Pulmonary artery endothelial cell (primary cell): ENCODE measurements around the gene CHKA. TPM values are rescaled to one million over a fixed set of nuclear protein-coding genes. Genes with fewer than 3 reads are reported as not detected.

ENCODE experiments used
- DNase-seq: peaks from one replicate; pipeline ENCODE4 v3.0.0-alpha.2; 2011; ENCODE audit warnings: low read depth, low spot score
- total RNA-seq: library from RNA; depleted of rRNA; stranded (reverse); fragments of >200 nt; gene quantifications from 2 replicates; pipeline ENCODE4 v1.2.3, GENCODE V29; 2014

The CHKA gene
- total RNA-seq, 1 donor from 2014 or later, result 9.8 TPM

DNA sequence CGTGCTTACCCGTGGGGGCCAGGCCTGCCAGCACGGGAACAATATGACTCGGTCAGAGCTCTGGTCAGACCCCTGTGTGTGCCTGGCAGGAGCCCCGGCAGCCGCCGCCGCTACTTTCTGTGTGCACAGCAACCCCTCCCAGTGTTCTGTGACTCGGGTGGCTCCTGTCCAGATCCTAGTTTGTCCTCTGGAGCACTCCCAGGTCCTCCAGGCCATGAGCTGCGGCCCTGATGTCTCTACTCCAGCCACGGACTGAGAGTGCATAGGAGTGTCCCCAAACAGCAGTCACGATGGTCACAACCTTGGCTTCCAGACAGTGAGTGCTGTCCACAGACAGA is 87.5 kb downstream of the CHKA start:
- DNase-seq, result no peak

DNA sequence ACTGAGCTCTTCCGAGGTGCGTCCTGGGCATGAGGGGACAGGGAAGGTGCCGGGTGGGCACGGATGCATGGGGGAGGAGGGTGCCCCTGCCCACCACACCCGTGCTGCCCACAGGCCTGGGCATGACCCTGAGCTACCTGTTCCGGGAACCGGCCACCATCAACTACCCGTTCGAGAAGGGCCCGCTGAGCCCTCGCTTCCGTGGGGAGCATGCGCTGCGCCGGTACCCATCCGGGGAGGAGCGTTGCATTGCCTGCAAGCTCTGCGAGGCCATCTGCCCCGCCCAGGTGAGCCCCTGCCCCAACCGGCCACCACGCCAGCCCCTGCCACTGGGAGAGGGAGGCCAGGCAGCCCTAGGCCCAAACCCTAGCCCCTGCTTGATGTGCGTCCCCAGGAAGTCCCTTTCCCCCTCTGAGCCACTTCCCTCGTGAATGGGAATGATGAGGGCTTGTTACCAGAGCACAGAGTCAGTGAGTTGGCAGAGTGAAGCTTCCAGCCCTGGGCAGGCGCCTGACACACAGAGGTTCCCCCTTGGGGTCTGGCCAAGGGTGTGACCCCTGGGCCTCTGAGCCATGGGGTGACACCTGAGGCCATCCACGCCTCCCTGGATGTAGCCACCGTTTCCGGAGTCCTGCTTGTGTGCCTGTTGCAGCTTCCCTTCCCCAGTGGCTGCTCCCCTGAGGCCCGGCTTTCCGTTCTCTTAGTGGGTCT is 88.0 kb downstream of the CHKA start:
- no peak for DNase-seq

DNA sequence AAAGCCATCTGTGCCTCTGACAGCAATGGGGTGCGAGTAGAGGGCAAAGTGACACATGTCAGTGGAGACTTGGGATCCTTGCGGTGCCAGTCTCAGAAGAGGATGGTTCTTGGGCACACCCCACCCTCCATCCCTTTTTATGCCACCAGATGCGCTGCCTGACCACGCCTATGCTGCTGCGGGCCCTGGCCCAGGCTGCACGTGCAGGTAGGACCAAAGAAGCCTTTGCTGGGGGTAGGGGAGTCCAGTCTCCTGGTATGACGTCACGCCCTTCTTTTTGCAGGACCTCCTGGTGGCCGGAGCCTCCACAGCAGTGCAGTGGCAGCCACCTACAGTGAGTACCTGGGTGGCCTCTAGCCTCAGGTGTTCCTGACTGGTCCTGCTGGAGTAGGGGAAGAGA is 89.2 kb downstream of the CHKA start:
- DNase-seq, result no peak

DNA sequence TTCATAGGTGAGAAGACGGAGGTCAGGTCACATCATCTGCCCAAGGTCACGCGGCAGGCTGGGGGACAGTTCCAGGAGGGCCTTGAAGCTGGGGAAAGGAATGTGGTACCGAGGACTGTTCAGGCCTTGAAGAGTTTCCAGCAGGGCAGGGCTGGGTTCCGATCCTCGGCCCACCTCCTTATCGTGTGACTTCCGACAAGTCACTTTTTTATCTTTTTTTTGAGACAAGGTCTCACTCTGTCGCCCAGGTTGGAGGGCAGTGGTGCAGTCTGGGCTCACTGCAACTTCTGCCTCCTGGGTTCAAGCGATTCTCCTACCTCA is 90.1 kb downstream of the CHKA start:
- DNase-seq, result no peak

DNA sequence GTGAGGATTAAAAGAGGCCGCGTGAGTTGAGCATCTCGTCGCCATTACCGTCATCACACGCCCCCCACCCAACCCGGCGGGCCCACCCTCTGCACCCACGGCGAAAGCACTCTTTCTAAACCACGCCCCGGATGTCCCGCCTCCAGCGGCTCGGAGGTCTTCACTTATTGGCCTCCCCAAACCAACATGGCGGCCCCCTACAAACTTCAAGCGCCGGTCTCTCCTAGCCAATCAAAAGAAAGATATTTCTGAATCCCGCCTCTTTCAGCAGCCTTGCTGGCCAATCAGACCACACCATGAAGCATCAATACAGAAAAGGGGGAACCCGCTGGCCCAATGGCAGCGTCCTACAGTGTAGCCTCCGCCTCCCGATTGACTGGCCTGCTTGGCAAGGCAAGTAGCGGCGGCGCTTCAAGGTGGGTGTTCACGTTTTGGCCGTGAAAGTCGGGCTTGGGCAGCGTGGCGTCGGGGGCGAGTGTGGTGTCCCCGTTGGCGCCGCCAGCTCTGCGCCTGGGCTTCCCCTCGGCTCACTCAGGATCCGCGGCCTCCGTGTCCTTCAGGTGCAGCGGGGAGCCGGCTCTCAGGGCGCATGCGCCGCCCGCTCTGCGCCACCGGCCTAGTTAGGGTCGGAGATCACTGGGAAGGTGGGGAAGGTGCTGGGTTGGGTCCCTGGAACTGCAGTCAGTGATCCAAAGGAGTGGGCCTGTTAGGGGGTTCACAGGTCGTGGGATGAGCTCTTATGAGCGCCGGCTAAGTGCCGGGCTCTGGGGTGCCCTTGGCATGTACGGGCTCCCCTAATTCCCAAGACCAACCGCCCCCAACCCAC is 90.7 kb downstream of the CHKA start, which contains the start of gene NDUFS8:
Gene NDUFS8, plus strand, starts transcription at position 364 of the 826 bp plus-strand sequence. CDS start 1,471 bp downstream, outside the sequence.
- peak; percentile 96 for DNase-seq

DNA sequence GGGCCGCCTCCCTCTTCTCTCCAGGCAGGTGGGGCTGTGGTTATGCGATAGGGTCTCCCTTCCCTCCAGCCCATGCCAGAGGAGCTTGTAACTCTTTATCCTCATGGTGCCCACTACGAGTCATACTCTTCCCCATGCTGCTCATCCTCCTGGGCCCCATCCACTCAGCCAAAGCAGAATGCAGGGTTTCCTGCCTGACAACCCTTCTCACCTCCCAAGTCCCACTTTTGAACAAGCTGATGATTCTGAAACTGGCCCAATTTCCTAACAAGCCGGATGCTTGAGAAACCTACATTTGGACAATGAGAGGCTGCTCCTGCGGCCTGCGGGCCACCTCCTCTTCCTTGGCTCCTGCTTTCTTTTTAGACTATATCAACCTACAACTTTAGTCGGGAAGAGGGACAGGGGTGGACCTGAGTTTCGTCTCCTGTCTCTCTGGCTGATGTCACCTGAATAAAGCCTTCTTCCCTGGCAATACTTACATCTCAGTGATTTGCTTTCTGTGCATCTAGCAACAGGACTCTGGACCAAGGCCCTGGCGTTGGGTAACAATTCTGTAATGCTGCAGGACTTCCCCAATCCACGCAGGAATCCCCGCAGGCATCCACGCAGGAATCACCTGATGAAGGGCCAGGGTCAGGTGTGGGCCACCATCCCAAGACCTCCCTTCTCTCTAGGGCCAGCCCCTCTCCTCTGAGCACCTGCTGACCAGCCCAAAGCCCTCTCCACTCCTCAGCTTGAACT is 92.2 kb downstream of the CHKA start:
- DNase-seq, result no peak

DNA sequence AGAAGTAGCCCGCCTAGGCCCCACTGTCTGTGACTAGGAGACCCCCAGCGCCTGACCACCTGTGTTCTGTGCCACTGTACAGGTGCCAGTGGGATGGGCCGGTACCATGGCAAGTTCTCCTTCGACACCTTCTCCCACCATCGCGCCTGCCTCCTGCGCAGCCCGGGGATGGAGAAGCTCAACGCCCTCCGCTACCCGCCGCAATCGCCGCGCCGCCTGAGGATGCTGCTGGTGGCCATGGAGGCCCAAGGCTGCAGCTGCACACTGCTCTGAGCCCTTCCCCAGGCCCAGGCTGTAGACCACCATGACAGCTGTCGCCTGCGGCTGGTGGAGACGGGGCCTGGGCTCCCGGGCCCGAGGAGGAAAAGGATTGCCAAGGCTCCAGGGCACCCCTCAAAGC is 93.5 kb downstream of the CHKA start:
- DNase-seq, result no peak

DNA sequence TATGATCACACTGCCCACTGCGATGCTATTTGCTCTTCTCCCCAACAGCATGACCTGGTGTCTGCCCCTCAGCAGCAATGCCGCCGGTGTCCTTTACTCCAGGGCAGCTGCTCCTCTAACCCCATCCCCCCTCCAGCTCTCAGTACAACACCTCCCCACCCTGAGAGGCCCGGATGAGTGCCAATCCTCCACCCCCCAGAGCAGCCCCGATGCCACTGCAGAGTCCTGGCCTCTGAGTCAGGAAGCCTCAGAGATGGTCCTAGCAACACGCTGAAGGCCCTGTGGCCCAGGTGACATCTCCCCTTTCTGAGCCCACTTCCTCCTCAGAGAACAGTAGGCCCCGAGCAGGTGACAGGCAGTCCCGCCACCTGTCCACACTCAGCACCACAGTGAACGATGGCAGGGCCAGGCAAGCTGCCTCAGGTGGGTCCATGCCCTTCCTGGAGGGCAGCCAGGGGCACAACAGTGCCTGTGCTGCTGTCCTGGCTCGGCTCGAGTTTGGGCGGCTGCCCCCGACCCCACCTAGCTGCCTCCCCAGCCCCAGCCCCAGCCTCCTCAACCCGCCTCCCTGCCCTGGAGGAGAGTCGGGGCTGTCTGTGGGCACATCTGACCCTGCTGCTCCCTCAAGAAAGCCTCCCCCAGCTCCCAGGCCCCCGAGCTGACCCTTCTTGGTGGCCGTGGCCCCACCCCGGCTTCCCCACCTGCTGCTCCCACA is 94.6 kb downstream of the CHKA start:
- no peak for DNase-seq

DNA sequence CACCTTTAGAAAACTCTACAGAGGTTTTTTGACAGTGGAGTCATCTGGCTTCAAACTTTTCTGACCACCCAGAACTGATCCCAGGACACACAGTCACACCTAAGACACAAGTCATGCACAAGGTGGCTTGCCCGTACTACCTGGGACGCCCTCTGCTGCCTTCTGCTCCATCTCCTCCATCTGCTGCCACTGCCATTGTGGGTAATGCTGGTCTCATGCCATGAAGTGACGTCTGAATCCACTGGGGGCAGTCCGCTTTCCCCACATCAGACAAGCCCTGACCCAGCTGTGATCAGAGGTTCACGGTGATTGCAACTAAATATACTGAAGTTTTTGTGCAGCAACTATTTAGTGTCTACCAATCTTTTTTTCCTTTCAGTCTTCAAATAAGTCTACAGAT is 96.1 kb downstream of the CHKA start:
- DNase-seq, result no peak

DNA sequence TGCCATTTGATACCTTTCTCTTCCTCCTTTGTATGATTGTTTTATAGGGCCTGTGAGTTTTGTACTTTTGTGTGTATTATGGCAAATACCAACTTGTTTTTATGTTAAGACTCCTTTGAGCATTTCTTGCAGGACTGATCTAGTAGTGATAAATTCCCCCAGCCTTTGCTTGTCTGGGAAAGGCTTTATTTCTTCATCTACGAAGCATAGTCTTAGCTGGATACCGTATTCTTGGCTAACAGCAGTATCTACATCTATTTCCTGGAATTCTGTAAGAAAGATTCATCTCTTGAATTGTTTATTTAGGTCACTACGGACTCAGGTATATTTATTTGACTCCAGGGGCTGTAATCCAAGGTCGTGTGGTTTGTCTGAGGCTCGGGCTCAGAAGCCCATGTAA is 96.7 kb downstream of the CHKA start:
- no peak for DNase-seq

DNA sequence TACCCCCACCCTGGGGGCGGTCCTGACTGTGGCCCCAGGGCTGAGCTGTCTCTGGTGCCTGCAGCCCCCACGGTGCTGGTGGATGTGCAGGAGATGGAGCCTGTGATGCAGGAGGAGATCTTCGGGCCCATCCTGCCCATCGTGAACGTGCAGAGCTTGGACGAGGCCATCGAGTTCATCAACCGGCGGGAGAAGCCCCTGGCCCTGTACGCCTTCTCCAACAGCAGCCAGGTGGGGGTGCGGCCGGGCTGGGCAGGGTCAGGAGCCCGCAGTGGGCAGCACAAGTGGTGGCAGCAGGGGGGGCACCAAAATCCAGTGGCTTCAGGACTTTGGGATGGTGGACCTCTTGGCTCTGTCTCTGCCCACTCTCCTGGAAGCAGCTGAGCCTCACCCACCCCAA is 98.7 kb downstream of the CHKA start:
- DNase-seq, result no peak

DNA sequence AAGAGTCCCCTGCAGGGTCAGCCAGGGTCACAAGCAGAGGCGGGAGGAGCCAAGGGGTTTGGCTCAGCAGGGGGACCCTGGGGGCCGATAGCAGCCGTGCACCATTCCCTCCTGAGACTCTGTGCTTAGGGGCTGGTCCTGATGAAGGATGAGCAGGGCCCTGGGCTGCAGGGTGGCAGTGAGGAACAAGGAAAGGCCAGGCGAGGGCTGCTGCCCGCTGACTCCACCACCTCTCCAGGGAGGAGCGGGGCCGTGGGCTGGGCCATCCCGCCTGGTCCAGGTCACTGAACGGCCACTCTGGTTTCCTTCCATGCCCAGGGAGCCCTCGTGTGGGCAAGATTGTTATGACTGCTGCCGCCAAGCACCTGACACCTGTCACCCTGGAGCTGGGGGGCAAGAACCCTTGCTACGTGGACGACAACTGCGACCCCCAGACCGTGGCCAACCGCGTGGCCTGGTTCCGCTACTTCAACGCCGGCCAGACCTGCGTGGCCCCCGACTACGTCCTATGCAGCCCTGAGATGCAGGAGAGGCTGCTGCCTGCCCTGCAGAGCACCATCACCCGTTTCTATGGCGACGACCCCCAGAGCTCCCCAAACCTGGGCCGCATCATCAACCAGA is 99.9 kb downstream of the CHKA start:
- no peak for DNase-seq

DNA sequence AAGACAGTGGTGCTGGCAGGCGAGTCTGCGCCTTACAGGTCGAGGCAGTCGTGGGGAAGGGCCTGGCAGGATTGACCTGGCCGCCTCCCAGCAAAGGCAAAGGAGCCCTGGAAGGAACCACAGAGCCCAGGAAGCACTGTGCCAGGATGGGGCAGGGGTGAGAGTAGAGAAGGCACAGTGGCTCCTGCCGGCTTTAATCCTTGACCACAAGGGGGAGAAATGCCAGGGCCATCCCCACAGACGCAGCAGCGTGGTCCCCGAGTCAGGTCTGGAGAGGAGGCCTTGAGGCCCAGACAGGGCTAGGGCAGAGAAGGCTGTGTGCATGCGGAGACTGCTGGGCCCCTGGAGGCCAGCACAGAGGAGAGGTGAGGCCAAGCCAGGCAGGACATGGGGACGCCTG is 100.6 kb downstream of the CHKA start:
- no peak for DNase-seq

DNA sequence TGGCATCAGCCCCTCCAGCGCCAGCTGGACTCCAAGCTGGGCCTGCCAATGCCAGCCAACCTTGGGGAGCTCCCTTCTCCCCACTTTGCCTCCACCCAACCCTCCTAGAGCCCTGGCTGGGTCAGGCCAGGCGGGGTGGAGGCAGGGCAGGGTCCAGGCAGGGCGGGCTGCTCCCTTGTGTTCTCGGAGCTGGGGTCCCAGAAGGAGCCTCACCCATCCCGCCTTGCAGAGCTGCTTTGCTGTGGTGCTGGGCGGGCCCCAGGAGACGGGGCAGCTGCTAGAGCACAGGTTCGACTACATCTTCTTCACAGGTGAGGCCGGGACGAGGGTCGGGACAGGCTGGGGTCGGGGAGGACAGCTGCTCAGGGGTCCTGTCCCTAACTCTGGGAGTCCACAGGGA is 101.7 kb downstream of the CHKA start:
- no peak for DNase-seq

DNA sequence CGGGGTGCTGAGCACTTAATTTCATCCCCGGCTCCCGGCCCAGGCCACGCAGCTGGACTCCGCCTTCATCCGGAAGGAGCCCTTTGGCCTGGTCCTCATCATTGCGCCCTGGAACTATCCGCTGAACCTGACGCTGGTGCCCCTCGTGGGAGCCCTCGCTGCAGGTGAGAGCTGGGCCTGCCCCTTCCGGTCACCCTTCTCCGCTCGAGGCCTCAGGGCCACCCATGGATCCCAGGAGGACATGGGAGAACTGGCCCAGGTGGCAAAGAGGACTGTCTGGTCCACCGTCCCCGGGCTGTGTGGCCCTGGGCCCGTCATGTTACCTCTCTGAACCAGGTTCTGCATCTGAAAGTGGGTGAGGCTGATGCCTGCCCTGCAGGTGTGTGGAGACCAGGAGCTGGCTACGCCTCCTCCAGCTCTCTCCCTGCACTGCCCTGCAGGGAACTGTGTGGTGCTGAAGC is 102.4 kb downstream of the CHKA start:
- DNase-seq, result no peak

DNA sequence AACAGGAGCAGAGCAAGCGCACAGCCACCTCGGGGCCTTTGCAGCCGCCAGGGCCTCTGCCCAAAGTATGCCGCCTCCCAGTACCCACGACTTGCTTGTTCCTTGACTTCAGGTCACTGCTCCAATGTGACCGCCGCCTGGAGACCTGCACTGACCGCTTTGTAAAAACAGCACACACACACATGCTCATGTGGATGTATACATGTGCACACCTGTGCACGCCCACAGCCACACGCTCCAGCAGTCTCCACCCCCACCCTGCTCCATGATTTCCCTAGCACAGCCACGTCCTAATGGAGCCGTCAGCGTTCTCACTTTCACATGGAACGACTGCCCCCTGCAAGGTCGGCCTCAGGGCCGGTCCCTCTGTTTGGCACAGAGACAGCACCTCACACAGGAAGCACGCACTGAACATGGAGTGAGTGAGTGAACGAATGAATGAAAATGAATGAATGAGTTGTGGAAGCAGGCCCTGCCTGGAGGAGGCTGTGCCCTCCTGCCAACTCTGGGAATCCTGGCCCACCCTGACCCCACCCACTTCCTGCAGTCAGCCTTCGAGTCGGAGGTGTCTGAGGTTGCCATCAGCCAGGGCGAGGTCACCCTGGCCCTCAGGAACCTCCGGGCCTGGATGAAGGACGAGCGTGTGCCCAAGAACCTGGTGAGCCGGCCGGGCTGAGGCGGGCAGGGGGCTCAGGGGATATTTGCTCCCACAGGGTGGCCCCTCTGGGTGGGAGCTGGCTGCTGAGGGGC is 103.0 kb downstream of the CHKA start:
- DNase-seq, result no peak

DNA sequence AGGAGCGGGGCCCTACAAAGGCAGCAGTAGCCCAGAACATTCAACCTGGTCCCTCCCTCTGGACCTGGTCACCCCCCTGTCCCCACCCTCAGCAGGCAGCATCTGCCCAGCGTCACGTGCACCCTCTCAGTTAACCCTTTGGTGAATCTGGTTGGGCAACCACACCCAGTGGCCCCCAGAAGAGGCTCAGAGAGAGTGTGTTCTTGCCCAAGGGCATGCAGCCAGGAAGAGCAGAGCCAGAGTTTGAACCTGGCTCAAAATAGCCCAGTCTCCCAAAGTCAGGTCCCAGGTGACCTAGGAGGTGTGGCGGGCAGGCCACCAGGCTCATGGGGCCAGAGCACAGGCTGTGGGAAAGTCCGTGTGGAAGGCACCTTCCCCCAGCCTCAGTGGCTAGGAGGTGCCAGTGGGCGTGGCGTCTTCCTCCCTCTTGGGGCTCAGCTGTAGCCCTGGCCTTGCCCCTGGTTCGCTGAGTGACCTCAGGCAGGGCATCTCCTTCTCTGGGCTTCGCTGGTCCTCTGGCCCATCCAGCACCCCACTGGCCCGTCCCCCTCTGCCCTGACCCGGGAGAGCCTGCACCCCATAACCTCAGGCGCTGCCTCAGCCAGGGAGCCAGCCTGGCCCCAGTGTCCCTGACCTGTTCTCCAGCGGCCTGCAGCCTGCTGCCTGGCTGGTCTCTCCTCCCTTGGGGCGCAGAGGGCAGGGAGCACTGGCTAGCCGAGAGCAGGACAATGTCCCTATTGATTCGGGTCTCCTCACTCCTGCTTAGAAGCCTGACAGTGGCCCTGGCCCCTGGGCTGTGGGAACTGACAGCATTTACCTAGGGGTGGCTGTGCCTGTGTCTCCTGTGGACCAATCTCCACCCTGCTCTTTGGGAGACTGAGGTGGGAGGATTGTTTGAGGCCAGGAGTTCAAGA is 104.0 kb downstream of the CHKA start:
- DNase-seq, result no peak

DNA sequence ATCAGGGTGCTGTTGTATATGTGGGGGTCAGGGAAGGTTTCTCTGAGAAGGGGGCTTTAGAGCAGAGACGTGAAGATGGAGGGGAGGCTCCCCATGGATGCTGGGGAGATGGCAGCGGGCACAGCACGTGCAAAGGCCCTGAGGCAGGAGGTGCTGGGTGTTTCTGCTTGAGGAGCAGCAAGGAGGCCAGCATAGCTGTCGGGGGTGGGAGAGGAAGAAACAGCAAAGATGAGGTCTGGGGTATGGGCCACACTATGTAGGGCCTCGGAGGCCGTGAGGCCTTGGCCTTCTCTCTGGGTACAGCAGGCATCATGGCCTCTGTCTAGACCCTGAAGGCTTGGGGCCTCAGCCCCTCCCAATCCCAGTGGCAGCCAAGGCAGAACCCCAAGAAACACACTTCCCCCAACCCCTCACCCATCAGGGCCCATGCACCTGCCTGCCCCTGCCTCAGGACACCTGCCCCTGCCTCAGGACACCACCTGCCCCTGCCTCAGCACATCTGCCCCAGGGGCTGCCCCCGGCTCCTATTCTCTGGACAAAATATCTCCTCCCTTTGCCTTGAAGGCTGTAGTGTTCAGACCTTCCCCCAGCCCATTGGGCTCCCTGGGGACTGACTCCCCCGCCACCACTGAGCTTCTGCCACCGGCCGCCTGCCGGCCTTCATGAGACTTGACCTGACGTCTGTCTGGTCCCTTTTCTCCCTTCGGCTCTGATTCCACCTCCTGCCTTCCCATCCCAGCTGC is 104.9 kb downstream of the CHKA start:
- DNase-seq, result no peak

DNA sequence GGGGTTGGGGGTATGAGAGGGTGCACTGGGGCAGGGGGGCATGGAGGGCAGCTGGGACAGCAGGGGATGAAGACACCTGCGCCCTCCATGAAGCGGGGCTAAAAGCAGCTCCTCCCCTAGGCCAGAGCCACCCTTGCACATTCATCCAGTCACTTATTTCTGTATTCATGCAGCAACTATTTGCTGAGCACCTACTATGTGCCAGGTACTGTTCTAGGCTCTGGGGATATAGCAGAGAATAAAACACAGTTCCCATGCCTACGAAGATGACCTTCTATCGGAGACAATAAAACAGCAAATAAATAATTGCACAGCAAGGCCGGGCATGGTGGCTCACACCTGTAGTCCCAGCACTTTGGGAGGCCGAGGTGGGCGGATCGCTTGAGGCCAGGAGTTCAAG is 105.7 kb downstream of the CHKA start:
- no peak for DNase-seq
